H1 (cell line): ENCODE data around the gene ANKIB1. TPM values are rescaled to one million over a fixed set of nuclear protein-coding genes. Genes with fewer than 3 reads are reported as not detected.

Experiments used
- CTCF ChIA-PET: fragments of 300-600 bp; sonication (Branson Sonifier 250); formaldehyde crosslinking; loops from one replicate; lab custom pipeline; 2021; ENCODE audit not compliant: partially characterized antibody; lab: Charles Lee
- POLR2A ChIA-PET: fragments of 300-600 bp; sonication (Branson Sonifier 250); formaldehyde crosslinking; loops from one replicate; lab custom pipeline; 2021; ENCODE audit warnings: inconsistent platforms; ENCODE audit not compliant: partially characterized antibody; lab: Charles Lee
- DNase-seq, 2 experiments: peaks; one replicate each; pipeline versions ENCODE4 v3.0.0 to v3.0.0-alpha.2; 2010 to 2022; ENCODE audit warnings: low spot score in 2 of 2, low read depth in 1 of 2, mixed read lengths in 1 of 2
- FAIRE-seq: peaks from 2 replicates; lab custom pipeline; 2011; peaks lifted over from hg19 to GRCh38; lab: Jason Lieb, UNC
- H2AFZ ChIP-seq: 2 replicates; pipeline ENCODE4 v1.8.1; 2012; ENCODE audit warnings: low read length, inconsistent platforms
- H2AK5ac ChIP-seq: 2 replicates; pipeline ENCODE4 v1.6.1; 2013; ENCODE audit warnings: low read depth, low read length
- H2BK120ac ChIP-seq: replicated peaks from 2 replicates; pipeline ENCODE3; 2013; ENCODE audit warnings: low read depth, low read length, inconsistent platforms
- H2BK12ac ChIP-seq: 2 replicates; pipeline ENCODE4 v1.6.1; 2013; ENCODE audit warnings: low read depth, low read length
- H2BK15ac ChIP-seq: 2 replicates; pipeline ENCODE4 v1.6.1; 2013; ENCODE audit warnings: low read length
- H2BK20ac ChIP-seq: 2 replicates; pipeline ENCODE4 v1.6.1; 2013; ENCODE audit warnings: low read length
- H2BK5ac ChIP-seq: 2 replicates; pipeline ENCODE4 v1.6.1; 2013; ENCODE audit warnings: low read depth, low read length
- H3K14ac ChIP-seq: 2 replicates; pipeline ENCODE4 v1.6.1; 2013; ENCODE audit warnings: inconsistent platforms; ENCODE audit not compliant: insufficient read length
- H3K18ac ChIP-seq: 2 replicates; pipeline ENCODE4 v1.6.1; 2013; ENCODE audit warnings: low read length; ENCODE audit errors: extremely low read depth
- H3K23ac ChIP-seq: 2 replicates; pipeline ENCODE4 v1.6.1; 2013; ENCODE audit warnings: inconsistent platforms; ENCODE audit not compliant: insufficient read length
- H3K23me2 ChIP-seq: 2 replicates; pipeline ENCODE4 v1.6.1; 2013; ENCODE audit warnings: low read depth, low read length
- H3K27ac ChIP-seq: 2 replicates; pipeline ENCODE4 v1.6.1; 2011; ENCODE audit warnings: low read depth, low read length, inconsistent platforms
- H3K27me3 ChIP-seq, 4 experiments: replicated peaks in 1 of 4; 1 replicate in 1 of 4; 2 replicates in 3 of 4; pipeline versions ENCODE4 v1.6.1 to v1.8.1; 2011 to 2013; ENCODE audit warnings: low read length in 3 of 4, mild to moderate bottlenecking in 3 of 4, inconsistent platforms in 2 of 4, mixed read lengths in 2 of 4, moderate library complexity in 1 of 4; ENCODE audit not compliant: control insufficient read depth in 3 of 4, insufficient read depth in 3 of 4; ENCODE audit errors: extremely low read depth in 1 of 4
- H3K36me3 ChIP-seq, 4 experiments: 2 replicates each; pipeline versions ENCODE4 v1.6.1 to v1.8.1; 2011 to 2013; ENCODE audit warnings: mild to moderate bottlenecking in 4 of 4, low read length in 3 of 4, moderate library complexity in 2 of 4, control low read depth in 1 of 4, inconsistent platforms in 1 of 4; ENCODE audit not compliant: insufficient read depth in 4 of 4, control insufficient read depth in 2 of 4
- H3K4ac ChIP-seq: replicated peaks from 2 replicates; pipeline ENCODE3; 2013; ENCODE audit warnings: low read length, low read depth, mixed read lengths, inconsistent platforms; ENCODE audit not compliant: insufficient read length
- H3K4me1 ChIP-seq, 4 experiments: replicated peaks in 1 of 4; 1 replicate in 1 of 4; 2 replicates in 3 of 4; pipeline versions ENCODE4 v1.6.1 to v1.8.1; 2011 to 2013; ENCODE audit warnings: low read length in 3 of 4, inconsistent platforms in 2 of 4, mixed read lengths in 1 of 4; ENCODE audit not compliant: insufficient read depth in 4 of 4, control insufficient read depth in 3 of 4
- H3K4me2 ChIP-seq, 2 experiments: 2 replicates each; pipeline versions ENCODE4 v1.6.1 to v1.8.1; 2011 to 2013; ENCODE audit warnings: low read depth in 2 of 2, low read length in 2 of 2, control low read depth in 1 of 2, inconsistent platforms in 1 of 2, mild to moderate bottlenecking in 1 of 2; ENCODE audit not compliant: insufficient read depth in 1 of 2
- H3K4me3 ChIP-seq, 4 experiments: fragments of 200-600, 300-600 bp in 1 of 4; sonication (generic), shearing (Covaris generic), sonication (Bioruptor Twin) in 1 of 4; 2 replicates each; pipeline versions ENCODE4 v1.5.1 to v1.8.1; 2011 to 2016; ENCODE audit warnings: low read length in 4 of 4, low read depth in 3 of 4, control low read depth in 2 of 4, inconsistent platforms in 2 of 4, mild to moderate bottlenecking in 2 of 4, mixed read lengths in 1 of 4, moderate library complexity in 1 of 4; ENCODE audit not compliant: insufficient read depth in 2 of 4; ENCODE audit errors: extremely low read depth in 1 of 4
- H3K56ac ChIP-seq: replicated peaks from 2 replicates; pipeline ENCODE3; 2013; ENCODE audit warnings: low read depth, mild to moderate bottlenecking, mixed read lengths, low read length, inconsistent platforms; ENCODE audit not compliant: insufficient read length
- H3K79me1 ChIP-seq: 2 replicates; pipeline ENCODE4 v1.6.1; 2013; ENCODE audit warnings: low read depth, low read length, control low read depth
- H3K79me2 ChIP-seq, 2 experiments: 2 replicates each; pipeline versions ENCODE4 v1.6.1 to v1.8.1; 2012 to 2013; ENCODE audit warnings: low read length in 2 of 2, mild to moderate bottlenecking in 2 of 2, inconsistent platforms in 1 of 2; ENCODE audit not compliant: insufficient read depth in 2 of 2, control insufficient read depth in 1 of 2
- H3K9ac ChIP-seq, 4 experiments: replicated peaks in 1 of 4; 1 replicate in 1 of 4; 2 replicates in 3 of 4; pipeline versions ENCODE4 v1.6.1 to v1.8.1; 2011 to 2013; ENCODE audit warnings: low read depth in 3 of 4, low read length in 3 of 4, control low read depth in 2 of 4, mild to moderate bottlenecking in 2 of 4, moderate library complexity in 2 of 4, inconsistent platforms in 1 of 4; ENCODE audit errors: extremely low read depth in 1 of 4
- H3K9me3 ChIP-seq, 2 experiments: 2 replicates each; pipeline versions ENCODE4 v1.6.1 to v1.8.1; 2012 to 2013; ENCODE audit warnings: mild to moderate bottlenecking in 2 of 2, moderate library complexity in 2 of 2, control low read depth in 1 of 2, inconsistent platforms in 1 of 2, low read depth in 1 of 2, low read length in 1 of 2, mixed read lengths in 1 of 2; ENCODE audit not compliant: insufficient read depth in 2 of 2
- H4K20me1 ChIP-seq, 2 experiments: replicated peaks in 1 of 2; 2 replicates each; pipeline versions ENCODE3 to v1.8.1; 2011 to 2013; ENCODE audit warnings: inconsistent platforms in 2 of 2, low read length in 2 of 2, mild to moderate bottlenecking in 1 of 2; ENCODE audit not compliant: insufficient read depth in 2 of 2, control insufficient read depth in 1 of 2
- H4K5ac ChIP-seq: 2 replicates; pipeline ENCODE4 v1.6.1; 2013; ENCODE audit warnings: low read length, low read depth, mixed read lengths, inconsistent platforms; ENCODE audit not compliant: insufficient read length
- H4K8ac ChIP-seq: 2 replicates; pipeline ENCODE4 v1.8.0; 2013; ENCODE audit warnings: mild to moderate bottlenecking, moderate library complexity, low read length, inconsistent platforms; ENCODE audit not compliant: insufficient read depth; ENCODE audit errors: extremely low read depth
- H4K91ac ChIP-seq: replicated peaks from 2 replicates; pipeline ENCODE3; 2013; ENCODE audit warnings: low read length, mixed read lengths, inconsistent platforms; ENCODE audit not compliant: insufficient read length
- ASH2L ChIP-seq: fragments of 200-600, 300-600 bp; sonication (generic); IDR thresholded peaks from one replicate; pipeline ENCODE4 v1.7.1; 2017; ENCODE audit warnings: low read length
- BACH1 ChIP-seq: IDR thresholded peaks from 2 replicates; pipeline ENCODE4 v1.6.1; 2012; ENCODE audit warnings: low read length, improper control_type of control experiment
- CTBP2 ChIP-seq: IDR thresholded peaks from 2 replicates; pipeline ENCODE4 v1.7.0; 2011; ENCODE audit warnings: borderline replicate concordance, mild to moderate bottlenecking, moderate library complexity, mixed read lengths, low read length; ENCODE audit not compliant: insufficient read depth, insufficient read length
- GABPA ChIP-seq: IDR thresholded peaks from 2 replicates; pipeline ENCODE4 v1.6.1; 2011; ENCODE audit warnings: mild to moderate bottlenecking, low read length, moderate library complexity, borderline replicate concordance; ENCODE audit not compliant: insufficient read depth
- MAFK ChIP-seq: IDR thresholded peaks from 2 replicates; pipeline ENCODE4 v1.6.1; 2012; ENCODE audit warnings: low read depth, mild to moderate bottlenecking, improper control_type of control experiment, low read length
- POLR2A ChIP-seq, 2 experiments: IDR thresholded peaks; 1 replicate in 1 of 2; 2 replicates in 1 of 2; pipeline ENCODE4 v1.6.1; 2011; ENCODE audit warnings: low read depth in 2 of 2, low read length in 2 of 2, mild to moderate bottlenecking in 2 of 2; ENCODE audit errors: control extremely low read depth in 1 of 2
- SIX5 ChIP-seq: IDR thresholded peaks from 2 replicates; pipeline ENCODE4 v1.6.1; 2011; ENCODE audit warnings: mild to moderate bottlenecking, low read depth, low read length
- TAF7 ChIP-seq: optimal IDR thresholded peaks from 2 replicates; pipeline ENCODE3; 2011; ENCODE audit warnings: low read depth, mild to moderate bottlenecking, inconsistent platforms, low read length, moderate library complexity, borderline replicate concordance
- TBP ChIP-seq: IDR thresholded peaks from 2 replicates; pipeline ENCODE4 v1.6.1; 2011; ENCODE audit warnings: low read depth, low read length, improper control_type of control experiment
- YY1 ChIP-seq: IDR thresholded peaks from 2 replicates; pipeline ENCODE4 v1.6.1; 2011; ENCODE audit warnings: low read depth, mild to moderate bottlenecking, low read length
- WGBS, 2 experiments: shearing (Covaris generic) in 1 of 2; methylation state at CpG; one replicate each; pipeline versions ENCODE4 v1.1.6 to v1.1.7; 2013 to 2015; ENCODE audit warnings: low lambda C conversion rate in 2 of 2, mixed read lengths in 2 of 2, inconsistent platforms in 1 of 2, low coverage in 1 of 2, missing lambda C conversion rate in 1 of 2; ENCODE audit not compliant: insufficient replicate concordance in 2 of 2, insufficient coverage in 1 of 2, insufficient read length in 1 of 2; ENCODE audit errors: extremely low coverage in 1 of 2, missing lambda C conversion rate in 1 of 2; 5-methylcytosine and 5-hydroxymethylcytosine counted together
- polyA plus RNA-seq, 7 experiments: library from polyadenylated mRNA; depleted of rRNA in 3 of 7; stranded (reverse) in 5 of 7; unstranded in 2 of 7; fragments of >200 nt in 5 of 7; fragments of 200-250 nt in 2 of 7; gene quantifications; 1 replicate in 5 of 7; 2 replicates in 1 of 7; 4 replicates in 1 of 7; pipeline versions ENCODE4 v1.2.1 to v1.2.3, GENCODE V29; 2011 to 2013; ENCODE audit warnings: missing spikeins in 2 of 7, mixed read lengths in 2 of 7
- total RNA-seq: library from RNA; stranded (reverse); fragmentation: NEBNext Ultra II Directional; extraction: Animal tissue kit (Norgen Biotek cat#: 25700); gene quantifications from 2 replicates; pipeline ENCODE4 v1.2.1, GENCODE V29; 2021
- TF ChIP-seq, protein P1 (sequence below): IDR thresholded peaks from 2 replicates; pipeline ENCODE4 v1.6.1; 2011; ENCODE audit warnings: low read length, improper control_type of control experiment
- TF ChIP-seq, protein P2 (sequence below): IDR thresholded peaks from 2 replicates; pipeline ENCODE4 v1.6.1; 2011; ENCODE audit warnings: low read depth, mild to moderate bottlenecking, low read length; ENCODE audit not compliant: insufficient read depth

The ANKIB1 gene
- total and polyA plus RNA-seq, 2 of the 8 experiments (the other 6 are each of a cell fraction or from before 2014, with no cell fraction given) = 19.2 to 43.0 TPM

DNA sequence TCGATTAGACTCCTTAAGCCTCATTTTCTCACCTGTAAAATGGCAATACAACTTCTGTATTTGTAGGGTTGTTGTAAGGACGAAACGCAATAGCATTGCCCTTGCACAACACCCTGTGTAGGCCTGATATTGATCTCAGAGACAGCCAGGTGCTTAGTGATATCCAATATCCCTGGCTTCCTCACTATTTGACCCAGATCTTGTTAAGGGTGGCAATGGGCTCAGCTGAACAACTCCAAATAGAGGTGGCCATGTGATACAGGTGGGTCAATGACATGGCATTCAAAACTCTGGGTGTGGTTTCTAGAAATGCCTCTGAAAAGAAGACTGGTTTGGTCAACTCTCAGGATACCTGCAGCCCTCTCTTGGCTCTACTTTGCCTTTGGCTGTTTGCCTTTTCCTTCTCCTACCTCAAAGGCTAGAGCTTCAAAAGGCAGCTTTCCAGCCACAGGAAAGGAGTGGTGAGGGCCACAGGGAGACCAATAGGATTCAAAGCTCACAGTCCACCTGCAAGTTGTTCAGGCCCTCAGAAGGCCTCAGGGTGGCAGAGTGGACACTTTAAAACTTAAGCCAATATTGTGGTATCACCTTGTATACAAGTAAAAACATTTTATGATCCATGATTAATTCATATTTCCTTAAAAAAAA lies 186.6 kb downstream of the ANKIB1 start:
- H3K79me2 ChIP-seq = no peaks in the 10 kb centered on the region
- no peak overlapping the region for H4K91ac ChIP-seq
- no peak overlapping the region for H3K4me2 ChIP-seq
- peaks cover 0 to 7% (median 5%) of the 10 kb centered on the region in 4 experiments; a peak in 4 of 7 replicates for H3K4me1 ChIP-seq
- no peak overlapping the region for H4K5ac ChIP-seq
- no peaks in the 10 kb centered on the region for H4K20me1 ChIP-seq
- TF ChIP-seq, protein P1, sequence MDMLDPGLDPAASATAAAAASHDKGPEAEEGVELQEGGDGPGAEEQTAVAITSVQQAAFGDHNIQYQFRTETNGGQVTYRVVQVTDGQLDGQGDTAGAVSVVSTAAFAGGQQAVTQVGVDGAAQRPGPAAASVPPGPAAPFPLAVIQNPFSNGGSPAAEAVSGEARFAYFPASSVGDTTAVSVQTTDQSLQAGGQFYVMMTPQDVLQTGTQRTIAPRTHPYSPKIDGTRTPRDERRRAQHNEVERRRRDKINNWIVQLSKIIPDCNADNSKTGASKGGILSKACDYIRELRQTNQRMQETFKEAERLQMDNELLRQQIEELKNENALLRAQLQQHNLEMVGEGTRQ = no peak
- TF ChIP-seq YY1 = no peak
- TF ChIP-seq MAFK = no peak
- no peak for TF ChIP-seq BACH1
- no peak for TF ChIP-seq CTBP2
- no peak for TF ChIP-seq TAF7
- no peak for TF ChIP-seq GABPA
- TF ChIP-seq, protein P2, sequence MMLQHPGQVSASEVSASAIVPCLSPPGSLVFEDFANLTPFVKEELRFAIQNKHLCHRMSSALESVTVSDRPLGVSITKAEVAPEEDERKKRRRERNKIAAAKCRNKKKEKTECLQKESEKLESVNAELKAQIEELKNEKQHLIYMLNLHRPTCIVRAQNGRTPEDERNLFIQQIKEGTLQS = no peak
- no peak for TF ChIP-seq TBP
- TF ChIP-seq SIX5 = no peak
- TF ChIP-seq POLR2A (IDR thresholded peaks at IDR 0.05; ENCODE audit: control extremely low read depth in 1 of 2, low read depth in 2 of 2, low read length in 2 of 2) = no peak
- no peak for TF ChIP-seq ASH2L
- CTCF ChIA-PET = interaction anchor here (0.6 to 1.4 kb wide), 2 partner anchors 8 to 14 kb away, joined by 3 to 4 read pairs; no protein-coding TSS in a partner anchor
- no peak overlapping the region for H3K14ac ChIP-seq
- no peak overlapping the region for H3K4me3 ChIP-seq
- no peaks in the 10 kb centered on the region for H3K27me3 ChIP-seq
- H3K4ac ChIP-seq = no peak overlapping the region
- WGBS, 2 experiments = 86% methylated on average over 3 of the region's 3 CpGs; no CpG with 5 or more reads in 1 of the 2 experiments
- H3K79me1 ChIP-seq = no peaks in the 10 kb centered on the region
- no peaks in the 10 kb centered on the region for H3K9me3 ChIP-seq
- no peak overlapping the region; the same call in 1 of the 2 replicates for H2BK20ac ChIP-seq
- FAIRE-seq = no peak
- H2AFZ ChIP-seq = no peak overlapping the region
- H2BK120ac ChIP-seq = no peak overlapping the region
- POLR2A ChIA-PET = interaction anchor here (1.4 kb wide), 1 partner anchor 15 kb away, joined by 4 read pairs; the partner anchor contains the start of gene GATAD1
- no peak for DNase-seq
- H2AK5ac ChIP-seq = no peak overlapping the region
- H3K9ac ChIP-seq = no peak overlapping the region
- H3K18ac ChIP-seq = no peak overlapping the region
- H3K23ac ChIP-seq = no peak overlapping the region
- no peak overlapping the region for H2BK12ac ChIP-seq
- H3K27ac ChIP-seq = no peak overlapping the region
- no peaks in the 10 kb centered on the region for H3K23me2 ChIP-seq
- H4K8ac ChIP-seq = no peak overlapping the region
- no peak overlapping the region for H2BK15ac ChIP-seq
- no peaks in the 10 kb centered on the region for H3K36me3 ChIP-seq
- no peak overlapping the region for H2BK5ac ChIP-seq
- no peak overlapping the region for H3K56ac ChIP-seq
